ENCODE measurements around the gene PNMA6F. TPM values are rescaled to one million over a fixed set of nuclear protein-coding genes. Genes with fewer than 3 reads are reported as not detected.

The PNMA6F gene
- total RNA-seq, 6 donors from 2014 or later = not detected

GRCh38 chrX:153305972-153306371 lies 15.6 kb downstream of the PNMA6F start:
- TF ChIP-seq CTCF (IDR thresholded peaks at IDR 0.05) (no peak), EP300 (IDR thresholded peaks at IDR 0.05) (no peak)
- Histone ChIP-seq H3K27ac (no peak overlapping the region), H3K36me3 (no peaks in the 10 kb centered on the region), H3K4me1 (no peaks in the 10 kb centered on the region), H3K4me3 (no peak overlapping the region), H3K9me3 (no peaks in the 10 kb centered on the region), H3K27me3 (no peaks in the 10 kb centered on the region)
- 91 to 95% methylated on average over 3 of the region's 3 CpGs for WGBS, 2 donors
- no peak for ATAC-seq (ENCODE audit: low FRiP score in 2 of 2)
- no peak for DNase-seq

- no peaks in the 10 kb centered on the region for H3K27me3 ChIP-seq
- H3K9me3 ChIP-seq = no peaks in the 10 kb centered on the region
- H3K4me3 ChIP-seq = no peak overlapping the region
- no peaks in the 10 kb centered on the region for H3K36me3 ChIP-seq
- no peaks in the 10 kb centered on the region for H3K4me1 ChIP-seq
- H3K27ac ChIP-seq = no peak overlapping the region
- TF ChIP-seq POLR2A (IDR thresholded peaks at IDR 0.05) (no peak), EP300 (IDR thresholded peaks at IDR 0.05) (no peak), CTCF (IDR thresholded peaks at IDR 0.05) (no peak), POLR2AphosphoS5 (IDR thresholded peaks at IDR 0.05) (no peak)
- no peak for ATAC-seq (ENCODE audit: low FRiP score in 2 of 2)
- 72% methylated on average over 4 to 9 of the region's 9 CpGs for WGBS, 2 donors
- no peak for DNase-seq
These were observed 16.4 kb downstream of the PNMA6F start for GRCh38 chrX:153304988-153305736.

DNA sequence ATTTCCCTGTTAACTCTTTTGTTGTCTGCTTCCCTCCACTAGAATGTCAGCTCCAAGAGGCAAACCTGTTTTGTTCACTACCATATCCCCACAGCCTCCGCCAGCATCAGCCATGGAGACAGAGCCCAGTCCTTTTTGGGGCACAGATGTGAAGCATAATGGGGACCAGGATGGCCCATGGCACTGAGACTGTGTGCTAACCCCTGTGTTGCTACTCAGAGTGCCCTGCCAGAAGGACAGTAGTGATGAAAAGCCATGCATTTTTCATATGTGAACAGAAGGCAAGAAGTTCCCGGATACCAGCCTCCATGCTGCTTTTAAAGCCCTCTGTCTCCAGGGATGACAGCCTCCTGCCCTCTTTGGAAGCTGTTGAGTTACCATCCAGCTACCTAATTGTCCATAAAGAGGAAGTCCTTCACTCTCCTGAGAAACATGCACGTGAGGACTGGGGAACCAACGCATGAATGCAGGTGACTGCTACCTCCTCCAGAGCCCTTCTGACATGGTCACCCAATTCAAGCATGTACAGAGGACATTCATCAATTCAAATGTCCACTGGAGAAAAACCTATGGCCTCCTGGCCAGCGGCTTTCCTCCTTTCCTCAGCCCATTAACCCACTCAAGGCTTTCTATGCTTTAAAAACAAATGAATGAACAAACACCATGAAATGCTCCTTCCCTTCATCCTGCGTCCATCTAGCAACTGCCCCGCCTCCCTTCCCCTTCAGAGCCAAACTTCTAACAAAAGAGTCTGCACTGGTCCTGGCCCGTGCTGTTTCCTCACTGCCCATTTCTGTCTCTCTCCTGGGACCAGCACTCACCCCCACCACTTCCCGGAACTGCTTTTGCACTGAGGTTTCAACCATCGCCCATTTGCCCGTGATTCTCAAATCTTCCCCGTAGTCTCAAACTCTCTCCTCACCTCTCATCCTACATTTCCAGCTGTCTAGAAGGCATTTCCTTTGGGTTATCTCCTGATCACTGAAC lies 18.0 kb downstream of the PNMA6F start:
- DNase-seq = no peak
- ATAC-seq (ENCODE audit: low FRiP score in 2 of 2) = no peak
- Histone ChIP-seq H3K4me3 (no peak overlapping the region), H3K27me3 (no peaks in the 10 kb centered on the region), H3K36me3 (no peaks in the 10 kb centered on the region), H3K4me1 (no peaks in the 10 kb centered on the region), H3K27ac (no peak overlapping the region), H3K9me3 (no peaks in the 10 kb centered on the region)
- TF ChIP-seq CTCF (IDR thresholded peaks at IDR 0.05) (no peak), EP300 (IDR thresholded peaks at IDR 0.05) (no peak), POLR2AphosphoS5 (IDR thresholded peaks at IDR 0.05) (no peak)
- WGBS, 2 donors = 62 to 65% methylated on average over 11 to 12 of the region's 12 CpGs

- ATAC-seq (ENCODE audit: low FRiP score in 2 of 2) = no peak
- no peak overlapping the region for H3K4me3 ChIP-seq
- H3K4me1 ChIP-seq = no peaks in the 10 kb centered on the region
- TF ChIP-seq POLR2A (IDR thresholded peaks at IDR 0.05) = no peak
- TF ChIP-seq EP300 (IDR thresholded peaks at IDR 0.05) = no peak
- TF ChIP-seq CTCF (IDR thresholded peaks at IDR 0.05) = no peak
- TF ChIP-seq POLR2AphosphoS5 (IDR thresholded peaks at IDR 0.05) = no peak
- 60 to 68% methylated on average over 3 to 4 of the region's 4 CpGs for WGBS, 2 donors
- no peaks in the 10 kb centered on the region for H3K36me3 ChIP-seq
- H3K9me3 ChIP-seq = no peaks in the 10 kb centered on the region
- DNase-seq = no peak
- no peak overlapping the region for H3K27ac ChIP-seq
- no peaks in the 10 kb centered on the region for H3K27me3 ChIP-seq
These were observed 18.8 kb downstream of the PNMA6F start for GRCh38 chrX:153302796-153303195.

Data from upper lobe of left lung (tissue), 6 donors.